IPS-15b (cell line): Measurements from ENCODE around the gene PRIMPOL.
"Not testable (repeated sequence)": the region's sequence is repeated elsewhere in the genome, so short reads cannot be mapped to it uniquely, and the experiment has no call there.

ENCODE experiments used
- H3K27me3 ChIP-seq: one replicate; pipeline ENCODE4 v1.6.1; 2013; ENCODE audit warnings: low read length; ENCODE audit not compliant: control insufficient read depth, insufficient read depth
- H3K36me3 ChIP-seq: one replicate; pipeline ENCODE4 v1.6.1; 2013; ENCODE audit warnings: low read length; ENCODE audit not compliant: control insufficient read depth, insufficient read depth
- H3K4me1 ChIP-seq: one replicate; pipeline ENCODE4 v1.6.1; 2013; ENCODE audit warnings: mild to moderate bottlenecking, low read length; ENCODE audit not compliant: control insufficient read depth, insufficient read depth
- H3K4me3 ChIP-seq: one replicate; pipeline ENCODE4 v1.5.1; 2013; ENCODE audit warnings: low read depth, low read length
- H3K9ac ChIP-seq: one replicate; pipeline ENCODE4 v1.6.1; 2013; ENCODE audit warnings: low read depth, mild to moderate bottlenecking, low read length
- H3K9me3 ChIP-seq: one replicate; pipeline ENCODE4 v1.6.1; 2013; ENCODE audit warnings: mild to moderate bottlenecking, low read length; ENCODE audit not compliant: control insufficient read depth, insufficient read depth

Gene PRIMPOL

GRCh38 chr4:184729946-184730345 is 80.4 kb downstream of the PRIMPOL start:
- Histone ChIP-seq H3K36me3 (peaks cover 4% of the 10 kb centered on the region), H3K4me1 (peaks cover 5% of the 10 kb centered on the region), H3K9ac (no peak overlapping the region), H3K9me3 (no peaks in the 10 kb centered on the region), H3K4me3 (no peak overlapping the region), H3K27me3 (no peaks in the 10 kb centered on the region)

- no peaks in the 10 kb centered on the region for H3K27me3 ChIP-seq
- no peak overlapping the region for H3K9ac ChIP-seq
- no peaks in the 10 kb centered on the region for H3K9me3 ChIP-seq
- no peak overlapping the region for H3K4me3 ChIP-seq
- H3K36me3 ChIP-seq = peaks cover 4% of the 10 kb centered on the region
- H3K4me1 ChIP-seq = peaks cover 6% of the 10 kb centered on the region
Measured at GRCh38 chr4:184731056-184731455, 81.5 kb downstream of the PRIMPOL start.

GRCh38 chr4:184732126-184732525 is 82.6 kb downstream of the PRIMPOL start:
- H3K27me3 ChIP-seq = no peaks in the 10 kb centered on the region
- peaks cover 8% of the 10 kb centered on the region for H3K4me1 ChIP-seq
- H3K9ac ChIP-seq = no peak overlapping the region
- no peaks in the 10 kb centered on the region for H3K9me3 ChIP-seq
- peaks cover 4% of the 10 kb centered on the region for H3K36me3 ChIP-seq
- peak overlapping the region; percentile 100 for H3K4me3 ChIP-seq

- peak within 1 kb of the TSS; percentile 100 for H3K4me3 ChIP-seq
Measured at GRCh38 chr4:184733654-184734524, 84.4 kb downstream of the PRIMPOL start, which contains the start of gene CENPU. TSS of gene CENPU (minus strand) at chr4:184734096. CDS start at chr4:184734062, 34 bp downstream.

GRCh38 chr4:184734758-184735157 is 85.2 kb downstream of the PRIMPOL start:
- peak overlapping the region; percentile 39 for H3K4me3 ChIP-seq
- no peaks in the 10 kb centered on the region for H3K9me3 ChIP-seq
- no peaks in the 10 kb centered on the region for H3K36me3 ChIP-seq
- peak overlapping the region; percentile 14 for H3K9ac ChIP-seq
- no peaks in the 10 kb centered on the region for H3K27me3 ChIP-seq
- peaks cover 8% of the 10 kb centered on the region for H3K4me1 ChIP-seq

More at GRCh38 chr4:184733654-184734524, 84.4 kb downstream of the PRIMPOL start, which contains the start of gene CENPU:
- no peaks in the 10 kb centered on the region for H3K36me3 ChIP-seq
- no peaks in the 10 kb centered on the region for H3K27me3 ChIP-seq
- H3K4me1 ChIP-seq = peaks cover 8% of the 10 kb centered on the region
- H3K9ac ChIP-seq = peak within 1 kb of the TSS; percentile 93
- no peaks in the 10 kb centered on the region for H3K9me3 ChIP-seq

- not testable (repeated sequence) for H3K4me1 ChIP-seq, H3K4me3 ChIP-seq, H3K36me3 ChIP-seq, H3K9ac ChIP-seq, H3K9me3 ChIP-seq, H3K27me3 ChIP-seq
Measured at GRCh38 chr4:184739575-184739974, 90.0 kb downstream of the PRIMPOL start.

GRCh38 chr4:184740980-184741391 is 91.4 kb downstream of the PRIMPOL start:
- Histone ChIP-seq H3K9ac (no peak overlapping the region), H3K9me3 (no peaks in the 10 kb centered on the region), H3K36me3 (no peaks in the 10 kb centered on the region), H3K27me3 (no peaks in the 10 kb centered on the region), H3K4me1 (peaks cover 2% of the 10 kb centered on the region), H3K4me3 (no peak overlapping the region)

GRCh38 chr4:184741651-184742050 is 92.1 kb downstream of the PRIMPOL start:
- not testable (repeated sequence) for H3K9me3 ChIP-seq, H3K4me3 ChIP-seq, H3K4me1 ChIP-seq, H3K9ac ChIP-seq, H3K27me3 ChIP-seq, H3K36me3 ChIP-seq

GRCh38 chr4:184743650-184744049 is 94.1 kb downstream of the PRIMPOL start:
- no peaks in the 10 kb centered on the region for H3K27me3 ChIP-seq
- no peak overlapping the region for H3K9ac ChIP-seq
- H3K9me3 ChIP-seq = no peaks in the 10 kb centered on the region
- no peaks in the 10 kb centered on the region for H3K36me3 ChIP-seq
- peaks cover 6% of the 10 kb centered on the region for H3K4me1 ChIP-seq
- H3K4me3 ChIP-seq = no peak overlapping the region

GRCh38 chr4:184744236-184744635 is 94.7 kb downstream of the PRIMPOL start:
- no peaks in the 10 kb centered on the region for H3K9me3 ChIP-seq
- H3K27me3 ChIP-seq = no peaks in the 10 kb centered on the region
- H3K4me1 ChIP-seq = peaks cover 6% of the 10 kb centered on the region
- no peak overlapping the region for H3K9ac ChIP-seq
- H3K4me3 ChIP-seq = no peak overlapping the region
- no peaks in the 10 kb centered on the region for H3K36me3 ChIP-seq
